Tibial nerve (tissue), 4 donors: Measurements from ENCODE around the gene ZFPM1. TPM values are rescaled to one million over a fixed set of nuclear protein-coding genes. Genes with fewer than 3 reads are reported as not detected.

Experiments
- DNase-seq, 2 donors: peaks; one replicate each; pipeline ENCODE4 v3.0.0-alpha.2; 2019; ENCODE audit warnings: low spot score in 2 of 2
- H3K27ac ChIP-seq, 4 donors: fragments of 200-600 bp; sonication (generic) in 3 of 4; one replicate each; pipeline ENCODE4 v1.5.1; 2017 to 2019; ENCODE audit warnings: mild to moderate bottlenecking in 1 of 4
- H3K27me3 ChIP-seq, 2 donors: fragments of 200-600 bp; sonication (generic) in 1 of 2; one replicate each; pipeline versions ENCODE4 v1.5.1 to v1.6.0; 2017 to 2019
- H3K36me3 ChIP-seq, 3 donors: fragments of 200-600 bp; sonication (generic); one replicate each; pipeline ENCODE4 v1.5.1; 2018 to 2019
- H3K4me1 ChIP-seq, 4 donors: fragments of 200-600 bp; sonication (generic) in 3 of 4; one replicate each; pipeline ENCODE4 v1.5.1; 2017 to 2019
- H3K4me3 ChIP-seq, 4 donors: fragments of 200-600 bp; sonication (generic) in 3 of 4; one replicate each; pipeline ENCODE4 v1.5.1; 2017 to 2019; ENCODE audit warnings: mild to moderate bottlenecking in 1 of 4, moderate library complexity in 1 of 4
- H3K9me3 ChIP-seq, 4 donors: fragments of 200-600 bp; sonication (generic) in 3 of 4; one replicate each; pipeline ENCODE4 v1.5.1; 2017 to 2019
- CTCF ChIP-seq, 5 experiments: fragments of 200-600 bp in 3 of 5; fragments of 450-650 bp in 2 of 5; sonication (generic) in 3 of 5; IDR thresholded peaks; one replicate each; pipeline ENCODE4 v1.5.1; 2016 to 2019; ENCODE audit warnings: antibody characterized with exemption in 5 of 5, mild to moderate bottlenecking in 3 of 5, moderate library complexity in 2 of 5
- EP300 ChIP-seq, 2 donors: sonication (generic); formaldehyde crosslinking; IDR thresholded peaks; one replicate each; pipeline ENCODE4 v1.6.1; 2017; ENCODE audit warnings: antibody characterized with exemption in 2 of 2, mild to moderate bottlenecking in 1 of 2
- POLR2A ChIP-seq, 2 donors: fragments of 450-650 bp; IDR thresholded peaks; one replicate each; pipeline ENCODE4 v1.6.1; 2017; ENCODE audit warnings: antibody characterized with exemption in 2 of 2, mild to moderate bottlenecking in 2 of 2, moderate library complexity in 2 of 2
- WGBS, 2 donors: methylation state at CpG; one replicate each; pipeline ENCODE4 v1.1.5; 2018; 5-methylcytosine and 5-hydroxymethylcytosine counted together
- total RNA-seq, 4 donors: library from RNA; depleted of rRNA; stranded (reverse); fragments of >200 nt; gene quantifications; one replicate each; pipeline ENCODE4 v1.1.0, GENCODE V29; 2016

ZFPM1 gene
- total RNA-seq, 4 donors from 2014 or later: 0.44 to 1.2 (median 0.71) TPM

GRCh38 chr16:88504489-88505404 lies 51.7 kb downstream of the ZFPM1 start:
- Histone ChIP-seq H3K4me1 (no peaks in the 10 kb centered on the region), H3K27ac (no peak overlapping the region), H3K27me3 (no peaks in the 10 kb centered on the region), H3K36me3 (no peaks in the 10 kb centered on the region), H3K9me3 (no peaks in the 10 kb centered on the region), H3K4me3 (no peak overlapping the region)
- 75 to 79% methylated on average over 20 to 22 of the region's 28 CpGs for WGBS, 2 donors
- TF ChIP-seq POLR2A (IDR thresholded peaks at IDR 0.05) (no peak), EP300 (IDR thresholded peaks at IDR 0.05) (no peak), CTCF (IDR thresholded peaks at IDR 0.05) (no peak)
- no peak for DNase-seq

- peak in 1 of 5 experiments; percentile 31 for TF ChIP-seq CTCF (IDR thresholded peaks at IDR 0.05)
- no peak for TF ChIP-seq POLR2A (IDR thresholded peaks at IDR 0.05)
- Histone ChIP-seq H3K36me3 (no peaks in the 10 kb centered on the region), H3K4me1 (no peaks in the 10 kb centered on the region), H3K27me3 (no peaks in the 10 kb centered on the region), H3K27ac (no peak overlapping the region), H3K9me3 (no peaks in the 10 kb centered on the region), H3K4me3 (no peak overlapping the region)
- DNase-seq: no peak
- 46 to 56% methylated on average over 10 to 21 of the region's 22 CpGs for WGBS, 2 donors
Measured at GRCh38 chr16:88505405-88506082, 52.5 kb downstream of the ZFPM1 start.

- Histone ChIP-seq H3K4me1 (no peaks in the 10 kb centered on the region), H3K36me3 (no peaks in the 10 kb centered on the region), H3K4me3 (no peak overlapping the region), H3K9me3 (no peaks in the 10 kb centered on the region), H3K27me3 (no peaks in the 10 kb centered on the region), H3K27ac (no peak overlapping the region)
- no peak for TF ChIP-seq CTCF (IDR thresholded peaks at IDR 0.05)
- TF ChIP-seq POLR2A (IDR thresholded peaks at IDR 0.05): no peak
- no peak for TF ChIP-seq EP300 (IDR thresholded peaks at IDR 0.05)
- DNase-seq: no peak
- 94 to 95% methylated on average over 21 of the region's 21 CpGs for WGBS, 2 donors
Measured at GRCh38 chr16:88506723-88507122, 53.6 kb downstream of the ZFPM1 start.

GRCh38 chr16:88507231-88507743 lies 54.2 kb downstream of the ZFPM1 start:
- 93 to 95% methylated on average over 8 to 9 of the region's 9 CpGs for WGBS, 2 donors
- Histone ChIP-seq H3K4me3 (no peak overlapping the region), H3K4me1 (no peaks in the 10 kb centered on the region), H3K36me3 (no peaks in the 10 kb centered on the region), H3K27ac (no peak overlapping the region), H3K9me3 (no peaks in the 10 kb centered on the region), H3K27me3 (peaks cover 0 to under 1% of the 10 kb centered on the region in 2 donors)
- TF ChIP-seq CTCF (IDR thresholded peaks at IDR 0.05): no peak
- no peak for TF ChIP-seq POLR2A (IDR thresholded peaks at IDR 0.05)
- no peak for TF ChIP-seq EP300 (IDR thresholded peaks at IDR 0.05)
- DNase-seq: no peak
